ENCODE measurements around the gene SI.
"Not testable (repeated sequence)": the region's sequence is repeated elsewhere in the genome, so short reads cannot be mapped to it uniquely, and the experiment has no call there.

SI gene

GRCh38 chr3:165078293-165078692 is at the start of gene SI:
Gene SI, minus strand, starts transcription at chr3:165078496. Its CDS starts 2,484 bp downstream, at chr3:165076012.
- no peak for DNase-seq

GRCh38 chr3:165125836-165126235 is 47.5 kb upstream of the SI start:
- DNase-seq = no peak

GRCh38 chr3:165111401-165111800 is 33.1 kb upstream of the SI start:
- no peak for DNase-seq

GRCh38 chr3:165103616-165104015 is 25.3 kb upstream of the SI start:
- DNase-seq = no peak

- no peak for DNase-seq
Measured at GRCh38 chr3:165082650-165083049, 4.4 kb upstream of the SI start.

- no peak for DNase-seq
Measured at GRCh38 chr3:165081183-165081582, 2.9 kb upstream of the SI start.

- DNase-seq = no peak
Measured at GRCh38 chr3:165075695-165076094, 2.6 kb downstream of the SI start.

- no peak for DNase-seq
Measured at GRCh38 chr3:165070682-165071081, 7.6 kb downstream of the SI start.

- no peak for DNase-seq
Measured at GRCh38 chr3:165056510-165056909, 21.8 kb downstream of the SI start.

- DNase-seq = no peak
Measured at GRCh38 chr3:165040186-165040585, 38.1 kb downstream of the SI start.

- no peak for DNase-seq
Measured at GRCh38 chr3:165011557-165011956, 66.7 kb downstream of the SI start.

GRCh38 chr3:164984947-164985346 is 93.3 kb downstream of the SI start:
- no peak for DNase-seq

- no peak for DNase-seq
Measured at GRCh38 chr3:164962610-164963009, 115.7 kb downstream of the SI start.

- no peak for DNase-seq
Measured at GRCh38 chr3:164952966-164953365, 125.3 kb downstream of the SI start.

- not testable (repeated sequence) for DNase-seq
Measured at GRCh38 chr3:164951403-164951802, 126.9 kb downstream of the SI start.

- DNase-seq = no peak
Measured at GRCh38 chr3:164940745-164941144, 137.6 kb downstream of the SI start.

- DNase-seq = no peak
Measured at GRCh38 chr3:164929642-164930041, 148.7 kb downstream of the SI start.

Measured in DMS79 treated with DMSO at 0.1 percent for 48 hours (cell line).